ENCODE results near the gene MEGF11. TPM values are rescaled to one million over a fixed set of nuclear protein-coding genes. Genes with fewer than 3 reads are reported as not detected.

The MEGF11 gene
- total RNA-seq, 4 donors from 2014 or later: not detected

DNA sequence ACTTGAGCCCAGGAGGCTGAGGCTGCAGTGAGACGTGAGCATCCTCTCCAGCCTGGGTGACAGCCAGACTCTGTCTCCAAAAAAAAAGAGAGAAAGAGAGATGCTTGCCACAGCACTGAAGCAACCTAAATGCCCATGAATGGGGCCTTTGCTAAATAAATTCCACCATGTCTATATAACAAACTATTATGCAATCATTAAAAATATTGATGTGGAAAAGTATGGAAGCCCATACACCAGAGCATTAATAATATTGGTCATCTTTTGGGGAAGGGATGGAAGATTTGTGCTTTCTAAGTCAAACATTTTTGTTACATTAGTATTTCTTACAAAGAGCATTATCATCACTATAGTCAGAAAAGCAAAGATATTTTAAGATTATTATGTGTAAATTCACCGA is 116.6 kb downstream of the MEGF11 start:
- no peaks in the 10 kb centered on the region for H3K36me3 ChIP-seq
- TF ChIP-seq POLR2A (IDR thresholded peaks at IDR 0.05): no peak
- TF ChIP-seq, protein P1, sequence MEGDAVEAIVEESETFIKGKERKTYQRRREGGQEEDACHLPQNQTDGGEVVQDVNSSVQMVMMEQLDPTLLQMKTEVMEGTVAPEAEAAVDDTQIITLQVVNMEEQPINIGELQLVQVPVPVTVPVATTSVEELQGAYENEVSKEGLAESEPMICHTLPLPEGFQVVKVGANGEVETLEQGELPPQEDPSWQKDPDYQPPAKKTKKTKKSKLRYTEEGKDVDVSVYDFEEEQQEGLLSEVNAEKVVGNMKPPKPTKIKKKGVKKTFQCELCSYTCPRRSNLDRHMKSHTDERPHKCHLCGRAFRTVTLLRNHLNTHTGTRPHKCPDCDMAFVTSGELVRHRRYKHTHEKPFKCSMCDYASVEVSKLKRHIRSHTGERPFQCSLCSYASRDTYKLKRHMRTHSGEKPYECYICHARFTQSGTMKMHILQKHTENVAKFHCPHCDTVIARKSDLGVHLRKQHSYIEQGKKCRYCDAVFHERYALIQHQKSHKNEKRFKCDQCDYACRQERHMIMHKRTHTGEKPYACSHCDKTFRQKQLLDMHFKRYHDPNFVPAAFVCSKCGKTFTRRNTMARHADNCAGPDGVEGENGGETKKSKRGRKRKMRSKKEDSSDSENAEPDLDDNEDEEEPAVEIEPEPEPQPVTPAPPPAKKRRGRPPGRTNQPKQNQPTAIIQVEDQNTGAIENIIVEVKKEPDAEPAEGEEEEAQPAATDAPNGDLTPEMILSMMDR (IDR thresholded peaks at IDR 0.05): no peak
- H3K27me3 ChIP-seq: no peaks in the 10 kb centered on the region
- no peak overlapping the region for H3K27ac ChIP-seq
- no peaks in the 10 kb centered on the region for H3K4me1 ChIP-seq
- no peak for DNase-seq
- H3K4me3 ChIP-seq: no peak overlapping the region
- H3K9me3 ChIP-seq: no peaks in the 10 kb centered on the region

- Histone ChIP-seq H3K4me1 (no peaks in the 10 kb centered on the region), H3K36me3 (no peaks in the 10 kb centered on the region), H3K27me3 (no peaks in the 10 kb centered on the region), H3K9me3 (no peaks in the 10 kb centered on the region), H3K27ac (no peak overlapping the region), H3K4me3 (no peak overlapping the region)
- TF ChIP-seq POLR2A (IDR thresholded peaks at IDR 0.05): no peak
- TF ChIP-seq, protein P1 (IDR thresholded peaks at IDR 0.05): no peak
- no peak for DNase-seq
These were observed 117.9 kb downstream of the MEGF11 start for GRCh38 chr15:66135664-66136063.

- Histone ChIP-seq H3K27ac (no peak overlapping the region), H3K36me3 (no peaks in the 10 kb centered on the region), H3K27me3 (no peaks in the 10 kb centered on the region), H3K4me1 (no peaks in the 10 kb centered on the region), H3K4me3 (no peak overlapping the region), H3K9me3 (no peaks in the 10 kb centered on the region)
- no peak for TF ChIP-seq POLR2A (IDR thresholded peaks at IDR 0.05)
- TF ChIP-seq, protein P1 (IDR thresholded peaks at IDR 0.05): no peak
- peak in 1 of 3 donors; percentile 25 for DNase-seq
These were observed 119.3 kb downstream of the MEGF11 start for GRCh38 chr15:66134284-66134683.

GRCh38 chr15:66133247-66133885 is 120.2 kb downstream of the MEGF11 start:
- no peaks in the 10 kb centered on the region for H3K36me3 ChIP-seq
- H3K4me3 ChIP-seq: no peak overlapping the region
- H3K27ac ChIP-seq: no peak overlapping the region
- H3K27me3 ChIP-seq: no peaks in the 10 kb centered on the region
- peak in 1 of 3 donors; percentile 10 for DNase-seq
- H3K9me3 ChIP-seq: no peaks in the 10 kb centered on the region
- H3K4me1 ChIP-seq: no peaks in the 10 kb centered on the region
- TF ChIP-seq, protein P1 (IDR thresholded peaks at IDR 0.05): no peak
- no peak for TF ChIP-seq POLR2A (IDR thresholded peaks at IDR 0.05)

DNA sequence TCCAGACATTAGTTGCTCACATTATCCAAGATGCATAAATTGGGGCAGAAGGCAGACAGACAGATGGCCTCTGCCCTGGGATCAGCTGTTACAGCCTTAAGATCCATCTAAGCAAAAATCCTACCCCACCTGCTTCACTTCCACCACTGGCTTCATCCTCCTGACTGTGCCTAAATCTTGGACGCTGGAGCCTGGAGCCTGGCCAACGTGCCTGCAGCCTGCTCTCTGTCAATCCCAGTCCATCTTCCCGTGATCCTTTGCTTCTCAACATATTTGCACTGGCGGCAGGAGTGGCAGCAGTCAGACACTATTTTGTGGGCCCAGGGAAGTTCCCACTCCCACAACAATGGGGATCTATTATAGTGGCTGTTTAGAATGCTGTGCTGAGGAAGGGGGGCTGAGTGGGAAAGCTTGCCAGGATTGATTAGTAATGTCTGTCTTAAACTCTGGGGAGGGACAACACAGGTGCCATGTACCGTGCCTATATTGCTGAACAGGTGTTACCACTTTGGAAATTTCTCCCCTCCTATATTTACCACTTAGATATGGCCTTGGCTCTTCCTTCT is 121.2 kb downstream of the MEGF11 start:
- TF ChIP-seq, protein P1 (IDR thresholded peaks at IDR 0.05): no peak
- TF ChIP-seq POLR2A (IDR thresholded peaks at IDR 0.05): no peak
- no peak overlapping the region for H3K4me3 ChIP-seq
- no peak for DNase-seq
- H3K27ac ChIP-seq: no peak overlapping the region
- H3K4me1 ChIP-seq: no peaks in the 10 kb centered on the region
- no peaks in the 10 kb centered on the region for H3K36me3 ChIP-seq
- no peaks in the 10 kb centered on the region for H3K9me3 ChIP-seq
- H3K27me3 ChIP-seq: no peaks in the 10 kb centered on the region

Data from Peyer's patch (tissue), 4 donors.